Middle frontal gyrus (tissue), 1 donor: ENCODE results near the gene PIGC.
"Not testable (repeated sequence)": the region's sequence is repeated elsewhere in the genome, so short reads cannot be mapped to it uniquely, and the experiment has no call there.

ENCODE experiments used
- DNase-seq: peaks from one replicate; pipeline ENCODE4 v3.0.0-alpha.2; 2015; ENCODE audit warnings: low spot score; ENCODE audit errors: extremely low spot score

The PIGC gene

DNA sequence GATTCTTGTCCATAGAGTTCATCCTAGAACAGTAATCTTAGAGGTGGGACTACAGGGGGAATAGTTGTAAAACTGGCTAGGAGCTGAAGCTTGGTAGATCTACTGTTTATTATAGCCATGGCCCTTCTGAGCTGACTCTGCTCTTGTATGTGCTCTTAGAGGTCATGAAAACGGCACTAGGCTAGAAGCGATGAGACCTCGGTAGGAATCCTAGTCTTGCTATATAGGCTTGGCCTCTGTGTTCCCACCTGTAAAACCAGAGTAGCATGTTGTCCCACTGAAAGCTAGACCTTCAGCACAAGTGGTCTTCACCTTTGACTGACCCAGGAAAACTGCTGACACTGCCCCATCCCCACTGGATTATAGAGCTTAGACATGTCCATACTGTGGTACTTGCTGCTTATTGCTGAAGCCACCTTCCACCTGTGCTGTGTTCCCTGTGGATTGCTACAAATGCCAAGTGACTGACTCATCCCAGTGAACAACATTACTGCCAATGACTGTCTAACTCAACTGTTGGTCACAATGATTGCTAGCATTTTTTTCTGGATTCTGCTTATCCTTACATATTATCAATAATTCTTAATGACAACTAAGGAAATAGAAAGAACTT lies 23.0 kb upstream of the PIGC start:
- DNase-seq, result no peak

DNA sequence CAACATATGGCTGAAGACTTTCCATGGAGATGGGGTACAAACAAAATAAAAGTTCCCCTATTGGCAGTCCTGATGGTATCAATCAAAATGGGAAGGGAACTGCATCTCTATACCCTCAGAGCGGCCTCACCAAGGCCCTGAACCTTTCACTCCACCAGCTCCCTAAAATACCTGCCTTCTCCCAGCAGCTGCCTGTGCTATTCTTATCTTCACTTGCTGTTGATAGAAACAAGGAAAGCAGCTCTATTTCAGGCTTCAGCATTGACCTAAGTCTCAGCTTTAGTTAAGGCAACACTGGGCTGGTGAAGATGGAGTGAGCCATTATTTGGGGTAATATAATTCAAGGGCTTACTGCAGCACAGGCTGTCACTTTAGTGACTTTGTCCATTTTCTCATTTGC lies 21.7 kb upstream of the PIGC start:
- no peak for DNase-seq

DNA sequence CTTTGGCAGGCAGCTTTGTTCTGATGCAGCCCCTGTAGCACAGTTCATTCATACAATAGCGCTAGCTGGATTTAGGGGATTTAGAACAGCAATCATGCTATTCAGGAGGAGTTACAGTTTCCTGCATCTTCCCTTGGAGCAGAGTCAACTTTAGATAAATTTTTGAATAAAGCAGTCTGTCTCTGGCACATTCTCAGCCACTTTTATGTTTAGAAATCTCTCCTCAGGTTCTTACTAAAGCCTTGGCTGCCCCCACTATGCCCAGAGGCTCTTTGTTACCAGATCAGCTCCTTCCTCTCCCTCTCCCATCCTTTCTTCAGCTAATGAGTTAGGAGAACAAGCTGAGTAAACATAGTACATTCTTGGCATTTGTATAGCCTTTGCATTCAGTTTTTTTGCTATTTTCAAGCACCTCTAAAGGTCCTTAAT lies 17.0 kb upstream of the PIGC start:
- no peak for DNase-seq

DNA sequence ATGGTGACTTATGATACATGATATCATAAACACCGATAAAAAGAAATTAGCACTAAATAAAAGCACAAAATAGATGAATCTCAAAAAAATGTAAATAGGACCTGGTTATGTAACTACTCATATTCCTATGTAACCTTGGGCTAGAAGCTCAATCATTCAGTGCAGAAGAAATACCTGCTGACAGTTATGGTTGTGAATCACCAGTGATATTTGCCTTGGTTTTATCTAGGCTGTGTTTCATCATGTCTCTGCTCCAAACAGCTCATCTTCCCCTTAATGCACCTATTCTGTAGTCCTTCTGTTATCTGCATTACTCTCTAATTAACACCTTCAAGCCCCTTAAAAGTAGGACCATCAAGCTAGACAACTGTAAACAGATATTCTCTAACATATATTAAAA lies 16.3 kb upstream of the PIGC start:
- DNase-seq, result no peak

DNA sequence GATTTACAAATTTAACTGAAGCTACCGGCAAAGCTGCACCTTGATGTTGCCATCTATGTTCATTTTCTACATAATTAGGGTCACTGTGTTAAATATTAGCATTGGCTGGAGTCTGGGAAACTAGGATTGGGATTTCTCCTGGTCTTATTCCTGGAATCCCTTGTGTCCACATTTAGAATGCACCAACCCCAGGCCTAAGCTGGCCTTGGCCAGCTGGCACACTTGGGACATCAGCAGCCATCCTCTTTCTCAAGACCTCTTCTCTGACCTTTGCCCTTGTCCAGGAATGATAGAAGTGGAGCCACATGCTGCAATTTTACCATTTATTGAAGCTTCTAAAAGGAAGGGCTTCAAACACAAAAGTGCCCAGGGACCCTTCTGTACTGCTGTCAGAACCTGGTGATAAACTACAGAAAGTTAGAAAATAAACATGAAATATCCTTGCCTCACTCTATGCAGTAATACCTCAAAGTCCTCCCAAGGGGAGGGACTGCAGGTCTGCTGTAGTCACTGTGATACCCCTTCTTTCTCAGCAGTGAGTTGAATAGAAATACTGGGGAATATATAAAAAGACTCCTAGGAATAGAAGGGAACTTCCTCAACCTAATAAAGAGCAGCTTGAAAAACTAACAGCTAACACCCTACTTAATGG lies 13.7 kb upstream of the PIGC start:
- no peak for DNase-seq

DNA sequence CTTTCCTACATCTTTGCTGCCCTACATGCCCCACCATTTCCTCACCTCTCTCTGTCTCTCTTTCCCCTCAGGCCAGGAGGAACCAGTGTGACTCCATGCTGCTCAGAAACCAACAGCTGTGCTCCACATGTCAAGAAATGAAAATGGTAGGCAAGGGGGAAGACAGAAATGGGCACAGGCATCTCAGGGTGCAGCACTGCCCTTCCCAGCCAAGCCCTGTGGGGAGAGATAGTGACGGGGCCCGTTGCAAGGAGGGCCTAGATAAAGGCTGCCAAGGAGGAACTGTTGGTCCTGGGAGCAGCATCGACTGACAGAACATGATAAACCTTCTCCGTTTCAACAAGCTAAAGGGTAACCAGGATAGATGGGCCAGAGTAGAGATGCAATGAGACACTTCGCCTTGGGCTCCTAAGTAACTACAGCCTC lies 12.5 kb upstream of the PIGC start:
- no peak for DNase-seq

DNA sequence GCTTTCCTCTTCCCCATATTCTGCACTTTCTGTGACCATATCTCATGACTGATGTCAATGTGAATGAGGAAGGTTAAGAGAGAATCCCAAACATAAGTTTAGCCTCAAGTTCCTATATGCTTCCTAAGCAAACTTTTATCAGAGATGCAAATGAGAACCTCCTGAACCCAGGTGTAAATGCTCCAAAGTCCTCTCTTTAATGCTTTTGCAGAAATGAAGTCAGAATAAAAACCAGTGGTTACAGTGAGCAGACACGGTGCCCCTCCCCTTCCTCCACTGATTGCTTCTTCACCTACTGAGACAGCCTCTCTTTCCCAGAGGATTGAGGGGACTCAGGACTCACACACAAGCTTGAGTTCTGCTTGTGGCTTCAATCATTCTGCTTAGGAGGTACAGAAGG lies 11.6 kb upstream of the PIGC start:
- DNase-seq, result no peak

DNA sequence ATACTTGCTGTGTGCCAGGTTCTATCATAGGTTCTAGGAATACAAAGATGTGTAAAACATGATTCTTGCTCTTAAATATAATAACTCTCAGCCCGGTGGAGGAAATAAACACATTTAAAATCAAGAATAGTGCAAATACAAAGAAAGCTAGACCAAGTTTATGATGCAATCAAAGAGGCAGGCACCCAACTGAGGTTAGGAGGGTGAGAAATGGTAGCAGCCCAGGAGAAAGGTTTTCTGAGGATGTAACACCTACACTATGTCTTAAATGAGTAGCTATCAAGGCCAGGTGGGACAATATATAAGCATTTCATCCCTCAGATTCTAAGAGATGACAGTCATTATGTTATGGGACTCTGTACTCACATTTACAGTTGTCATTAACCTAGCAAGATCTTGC lies 9.7 kb upstream of the PIGC start:
- DNase-seq, result no peak

DNA sequence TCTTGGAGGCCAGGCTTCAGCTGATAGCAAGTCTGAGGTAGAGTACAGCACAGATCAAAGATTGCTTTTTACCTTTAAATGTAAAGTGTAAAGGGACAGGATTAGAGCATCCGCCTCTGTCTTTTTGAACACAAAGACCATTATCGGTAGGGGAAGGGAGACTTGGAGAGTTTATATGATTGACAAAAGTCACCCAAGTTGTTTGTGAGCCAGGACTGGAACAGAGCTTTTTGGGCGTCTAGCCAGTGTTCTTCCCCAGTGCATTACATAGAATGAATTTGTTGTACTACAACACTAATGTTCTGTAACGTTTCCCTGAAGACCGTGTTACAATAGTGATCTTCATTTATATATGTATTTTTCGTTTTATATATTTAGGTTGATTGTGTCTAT lies 9.3 kb upstream of the PIGC start:
- no peak for DNase-seq

DNA sequence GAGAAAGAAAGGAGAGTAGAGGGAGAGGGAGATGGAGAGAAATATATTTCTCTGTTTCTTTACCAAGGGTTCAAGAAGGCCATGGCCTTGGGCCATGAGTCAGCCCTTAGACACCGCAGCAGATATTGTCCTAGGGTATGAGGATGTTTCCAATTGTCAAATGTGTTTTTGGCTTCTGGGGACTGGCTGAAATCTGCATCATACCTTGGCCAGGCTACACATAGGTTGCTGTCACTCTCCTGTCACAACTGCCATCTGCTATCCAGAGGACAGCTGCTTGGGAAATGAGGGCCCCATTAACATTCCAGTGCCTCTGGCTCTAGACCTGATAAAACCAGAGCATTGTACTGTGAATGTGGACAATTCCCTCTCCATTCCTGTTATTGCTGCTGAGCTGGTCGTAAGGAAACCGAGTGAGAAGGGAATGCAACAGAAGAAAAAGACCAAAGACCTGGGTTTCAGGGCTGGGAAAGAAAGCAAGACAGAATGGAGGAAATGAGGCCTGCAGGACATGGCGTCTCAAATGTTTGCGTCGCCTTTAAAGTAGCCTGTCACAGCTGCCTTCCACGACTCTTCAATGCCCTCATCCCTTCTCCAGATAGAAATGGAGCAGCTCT lies 8.8 kb upstream of the PIGC start:
- no peak for DNase-seq

DNA sequence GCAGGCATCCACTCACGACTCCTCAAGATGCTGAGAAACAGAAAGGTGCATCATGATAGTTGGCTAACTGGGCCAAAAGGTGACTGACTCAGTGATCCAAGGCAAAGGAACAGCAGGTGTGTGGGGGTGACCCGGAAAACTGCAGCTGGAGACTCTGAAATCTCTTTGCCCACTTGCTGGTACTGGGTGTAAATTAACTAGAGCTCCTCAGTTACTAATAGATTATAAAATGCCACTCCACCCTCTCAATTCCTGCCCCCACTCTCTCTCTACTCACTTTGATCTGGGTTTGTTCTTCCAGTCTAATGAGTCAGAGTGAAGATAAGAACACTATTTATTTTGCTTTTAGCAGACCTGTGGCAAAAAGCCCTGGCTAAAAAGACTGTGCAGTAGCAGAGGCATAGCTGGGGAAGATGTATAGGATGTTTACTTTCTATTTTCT lies 7.2 kb upstream of the PIGC start:
- DNase-seq, result no peak

DNA sequence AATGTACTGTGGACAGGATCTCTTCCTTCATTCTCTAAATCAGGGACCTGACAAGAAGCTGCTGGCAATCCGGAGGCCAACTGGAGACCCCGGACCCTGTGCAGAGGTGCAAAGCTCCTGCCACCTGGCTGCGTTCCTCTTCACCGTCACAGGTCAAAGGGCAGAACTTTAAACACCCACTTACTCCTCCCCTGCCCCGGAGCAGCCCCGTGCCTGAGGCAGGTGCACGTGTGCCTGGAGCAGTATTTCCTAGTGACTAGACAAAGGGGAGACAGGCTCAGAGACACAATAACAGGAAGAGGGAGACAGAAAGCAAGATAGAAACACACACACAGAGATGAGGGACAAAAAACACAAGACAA lies 6.6 kb upstream of the PIGC start:
- no peak for DNase-seq

DNA sequence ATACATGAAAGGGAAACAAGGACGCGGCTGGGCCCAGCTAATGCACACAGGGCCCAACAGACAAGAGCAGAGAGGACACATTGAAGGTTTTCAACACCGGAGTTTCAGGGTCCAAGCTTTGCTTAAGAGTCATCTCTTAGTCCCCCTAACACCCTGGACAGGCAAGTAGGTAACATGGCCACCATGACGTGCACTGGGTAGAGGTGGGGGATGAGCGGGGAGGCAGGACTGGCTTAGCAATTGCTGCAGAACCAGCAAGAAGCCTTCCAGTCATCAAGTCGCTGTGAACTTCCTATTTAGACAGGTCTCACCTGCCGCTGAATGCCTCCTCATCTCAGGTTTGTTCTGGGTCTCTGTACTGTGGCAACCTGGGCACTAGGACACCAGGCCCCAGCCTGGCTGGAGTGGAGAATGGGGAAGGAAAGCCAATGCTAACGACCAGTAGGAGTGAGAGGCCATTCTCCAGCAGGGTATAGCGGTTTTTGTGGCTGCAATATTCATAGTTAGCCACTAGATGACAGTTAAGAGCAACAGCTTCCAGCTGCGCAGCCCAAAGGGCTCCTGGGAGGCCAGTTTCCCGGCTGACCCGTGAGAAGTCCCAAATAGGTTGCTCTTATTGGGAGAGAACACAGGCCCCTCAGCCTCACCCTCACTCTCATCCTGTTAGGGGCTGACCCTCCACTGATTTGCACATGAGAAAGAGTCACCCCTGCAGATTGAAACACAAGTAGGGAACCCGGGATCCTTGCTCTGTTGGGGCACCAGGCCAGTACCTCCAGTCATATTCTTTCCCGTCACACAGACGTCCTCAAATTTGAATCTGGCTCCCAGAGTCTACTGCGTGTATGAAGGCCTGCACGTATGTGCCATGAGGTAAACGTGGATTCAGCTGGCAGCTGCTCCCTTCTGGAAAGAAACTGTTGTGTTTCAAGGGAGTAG lies 6.0 kb upstream of the PIGC start:
- DNase-seq, result no peak

DNA sequence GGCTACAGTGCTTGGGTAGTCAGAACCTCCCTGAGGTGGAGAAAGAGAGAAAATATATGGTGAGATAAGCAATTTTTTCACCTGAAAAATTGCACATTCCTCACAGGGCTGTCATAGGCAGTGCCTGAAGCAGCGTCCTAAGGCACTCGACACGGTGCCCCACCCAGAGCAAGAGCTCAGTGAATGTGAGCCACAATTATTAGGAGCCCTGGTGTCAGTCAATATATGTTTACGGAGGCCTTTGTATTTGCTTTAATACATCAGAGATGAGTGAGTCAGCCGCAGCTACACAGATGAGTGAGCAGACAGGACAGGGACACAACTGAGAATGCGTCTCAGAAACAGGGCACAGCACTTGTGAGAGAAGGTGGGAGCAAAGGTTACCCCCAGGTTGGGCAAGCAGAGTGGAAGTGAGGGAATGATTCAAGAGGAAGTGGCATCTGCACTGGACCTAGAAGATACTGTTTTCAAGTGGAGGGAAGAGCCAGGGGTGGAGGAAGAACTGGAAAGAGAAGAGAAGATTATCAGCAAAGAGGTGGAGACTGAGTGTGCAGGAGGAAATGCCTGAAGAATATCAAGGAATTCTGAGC lies 5.2 kb upstream of the PIGC start:
- no peak for DNase-seq

DNA sequence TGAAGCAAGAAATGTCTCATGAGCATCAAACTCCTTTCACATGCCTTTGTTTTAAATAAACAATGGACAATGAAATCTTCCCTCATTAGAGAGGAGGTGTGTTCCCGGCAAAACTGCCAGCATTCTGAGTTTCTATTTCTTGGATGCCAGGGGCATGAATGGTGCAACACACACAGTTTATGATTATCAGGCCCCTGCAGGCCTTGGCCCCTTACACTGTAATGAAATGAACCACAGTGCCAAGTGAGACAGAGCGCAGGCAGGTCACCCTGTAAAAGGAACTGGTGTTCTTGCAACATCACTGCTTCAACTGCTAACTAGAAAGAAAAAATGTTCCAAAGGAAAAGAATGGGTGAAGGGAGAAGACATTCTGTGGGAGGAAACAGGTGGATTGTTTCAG lies 3.8 kb upstream of the PIGC start:
- DNase-seq, result no peak

DNA sequence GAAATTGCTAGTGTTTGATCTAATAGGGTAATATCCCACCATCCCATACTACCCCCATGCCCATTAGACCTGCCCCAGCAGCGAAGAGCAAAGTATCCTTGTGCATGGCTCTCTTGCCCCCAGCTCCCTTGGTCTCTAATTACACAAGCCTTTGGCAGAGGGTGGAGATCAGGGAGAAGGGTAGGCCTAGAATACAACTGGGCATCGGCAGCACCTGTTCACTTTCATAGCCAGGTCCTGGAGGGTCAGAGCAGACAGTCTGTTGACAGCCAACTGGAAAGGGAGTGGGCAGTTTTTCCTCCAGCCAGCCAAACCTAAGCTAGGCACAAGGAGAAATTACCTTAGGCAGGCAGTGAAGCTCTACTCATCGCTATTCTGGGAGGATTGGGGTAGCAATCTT lies 2.7 kb upstream of the PIGC start:
- DNase-seq, result no peak

DNA sequence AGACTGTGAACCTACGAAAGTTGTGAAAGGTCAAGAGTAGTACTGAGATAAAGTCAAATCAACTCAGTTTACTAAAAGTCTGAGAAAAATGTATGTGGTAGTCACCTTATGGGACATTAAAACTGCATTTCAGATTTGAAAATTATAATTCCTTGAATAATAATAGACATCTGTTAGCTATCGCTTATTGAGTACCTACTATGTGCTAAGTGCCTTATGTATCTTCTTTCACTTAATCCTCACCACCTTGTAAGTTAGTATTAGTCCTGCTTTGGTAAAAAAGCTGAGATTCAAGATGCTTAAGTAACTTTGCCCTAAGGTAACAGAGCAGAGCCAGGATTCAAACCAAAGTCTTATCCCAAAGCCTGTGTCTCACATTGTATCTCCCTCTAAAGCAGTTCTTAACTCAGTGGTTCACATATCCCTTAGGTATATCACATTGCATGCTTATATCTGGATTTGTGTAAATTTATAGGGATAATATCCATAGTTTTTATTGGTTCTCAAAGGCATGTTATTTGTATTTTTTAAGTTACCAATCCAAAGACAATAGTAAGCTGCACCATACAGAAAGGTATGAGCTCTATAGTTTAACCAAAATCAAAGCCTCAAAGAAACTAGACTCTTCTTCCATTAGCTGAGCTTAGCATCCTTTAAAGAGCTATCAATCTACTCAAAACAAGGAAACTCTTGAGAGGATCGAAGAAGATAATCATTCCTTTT lies 865 bp downstream of the PIGC start:
- no peak for DNase-seq

DNA sequence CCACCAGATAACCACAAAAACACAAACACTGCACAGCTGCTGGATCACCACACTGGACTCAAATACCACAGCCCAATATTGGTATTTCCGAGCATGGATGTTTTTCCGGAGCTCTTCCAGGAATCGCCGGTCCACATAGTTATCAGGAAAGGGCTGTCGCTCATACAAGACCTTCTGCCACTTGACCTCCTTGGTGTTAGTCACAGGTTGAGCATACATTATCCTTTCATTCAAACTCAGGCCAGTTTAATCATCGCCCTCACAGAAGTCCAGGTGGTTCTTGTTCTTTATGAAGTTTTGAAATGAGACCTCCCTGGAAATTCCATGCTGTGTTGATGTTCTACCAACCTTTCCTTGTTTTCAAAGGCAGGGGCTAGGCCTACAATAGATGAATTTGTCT lies 1.5 kb downstream of the PIGC start:
- no peak for DNase-seq

DNA sequence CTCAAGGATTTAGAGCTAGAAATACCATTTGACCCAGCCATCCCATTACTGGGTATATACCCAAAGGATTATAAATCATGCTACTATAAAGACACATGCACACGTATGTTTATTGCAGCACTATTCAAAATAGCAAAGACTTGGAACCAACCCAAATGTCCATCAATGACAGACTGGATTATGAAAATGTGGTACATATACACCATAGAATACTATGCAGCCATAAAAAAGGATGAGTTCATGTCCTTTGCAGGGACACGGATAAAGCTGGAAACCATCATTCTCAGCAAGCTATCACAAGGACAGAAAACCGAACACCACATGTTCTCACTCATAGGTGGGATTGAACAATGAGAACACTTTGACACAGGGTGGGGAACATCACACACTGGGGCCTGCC lies 6.7 kb downstream of the PIGC start:
- not testable (repeated sequence) for DNase-seq

DNA sequence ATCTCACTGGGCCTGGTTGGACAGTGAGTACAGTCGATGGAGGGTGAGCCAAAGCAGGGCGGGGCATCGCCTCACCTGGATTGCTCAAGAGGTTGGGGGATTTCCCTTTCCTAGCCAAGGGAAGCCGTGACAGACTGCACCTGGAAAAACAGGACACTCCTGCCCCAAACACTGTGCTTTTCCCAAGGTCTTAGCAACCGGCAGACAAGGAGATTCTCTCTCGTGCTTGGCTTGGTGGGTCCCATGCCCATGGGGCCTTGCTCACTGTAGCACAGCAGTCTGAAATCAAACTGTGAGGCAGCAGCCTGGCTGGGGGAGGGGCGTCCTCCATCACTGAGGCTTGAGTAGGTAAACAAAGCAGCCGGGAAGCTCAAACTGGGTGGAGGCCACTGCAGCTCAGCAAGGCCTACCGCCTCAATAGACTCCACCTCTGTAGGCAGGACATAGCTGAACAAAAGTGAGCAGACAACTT lies 12.1 kb downstream of the PIGC start:
- no peak for DNase-seq

DNA sequence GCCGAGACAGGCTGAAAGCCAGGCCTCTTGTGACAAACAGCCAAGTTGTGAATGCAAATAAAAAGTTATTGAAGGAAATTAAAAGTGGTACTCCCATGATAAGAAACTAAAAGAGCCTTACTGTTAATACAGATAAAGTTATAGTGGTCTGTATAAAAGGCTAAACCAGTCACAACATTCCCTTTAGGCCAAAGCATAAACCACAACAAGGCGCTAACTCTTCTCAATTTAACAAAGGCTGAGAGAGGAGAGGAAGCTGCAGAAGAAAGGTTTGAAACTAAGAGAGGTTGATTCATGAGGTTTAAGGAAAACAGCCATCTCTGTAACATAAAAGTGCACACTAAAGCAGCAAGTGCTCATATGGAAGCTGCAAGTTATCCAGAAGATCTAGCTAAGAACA lies 12.7 kb downstream of the PIGC start:
- DNase-seq, result no peak
